RWPE2 (cell line): ENCODE results near the gene WDR36.
A peak's percentile ranks its signal among the peaks of the same experiment; 100 is the strongest.

Source experiments
- ATAC-seq: fragments of 200-7000 bp; cut with Tn5 transposase; 3 replicates; pipeline ENCODE4 v1.9.1; 2021; ENCODE audit warnings: low read depth
- DNase-seq: peaks from one replicate; pipeline ENCODE4 v3.0.0-alpha.2; 2020; ENCODE audit warnings: low spot score
- H3K27ac ChIP-seq: fragments of 450-650 bp; 2 replicates; pipeline ENCODE4 v1.5.1; 2017; ENCODE audit warnings: mild to moderate bottlenecking; ENCODE audit not compliant: poor library complexity, severe bottlenecking
- H3K27me3 ChIP-seq: fragments of 250-450 bp; sonication (Bioruptor Pico); 2 replicates; pipeline ENCODE4 v1.5.1; 2021; ENCODE audit warnings: mild to moderate bottlenecking, moderate library complexity; ENCODE audit not compliant: insufficient read depth, poor library complexity, severe bottlenecking
- H3K36me3 ChIP-seq: fragments of 250-450 bp; sonication (Bioruptor Pico); 2 replicates; pipeline ENCODE4 v1.5.1; 2020; ENCODE audit warnings: low read depth, mild to moderate bottlenecking, moderate library complexity
- H3K4me1 ChIP-seq: fragments of 250-450 bp; sonication (Bioruptor Pico); 2 replicates; pipeline ENCODE4 v1.5.1; 2021; ENCODE audit warnings: mild to moderate bottlenecking, moderate library complexity; ENCODE audit not compliant: insufficient read depth, poor library complexity, severe bottlenecking
- H3K4me3 ChIP-seq: fragments of 250-450 bp; sonication (Bioruptor Pico); 2 replicates; pipeline ENCODE4 v1.5.1; 2021; ENCODE audit warnings: mild to moderate bottlenecking, moderate library complexity; ENCODE audit not compliant: severe bottlenecking
- H3K9me3 ChIP-seq: fragments of 250-450 bp; sonication (Bioruptor Pico); 2 replicates; pipeline ENCODE4 v1.5.1; 2021; ENCODE audit warnings: mild to moderate bottlenecking, moderate library complexity; ENCODE audit not compliant: severe bottlenecking
- CTCF ChIP-seq: fragments of 450-650 bp; IDR thresholded peaks from one replicate; pipeline ENCODE4 v1.5.1; 2017; ENCODE audit warnings: mild to moderate bottlenecking, moderate library complexity; ENCODE audit not compliant: poor library complexity, severe bottlenecking

Gene WDR36

GRCh38 chr5:111061618-111062017 is 30.5 kb upstream of the WDR36 start:
- peak; percentile 38; the same call in 2 of the 3 replicates for ATAC-seq
- Histone ChIP-seq H3K4me1 (no peaks in the 10 kb centered on the region), H3K4me3 (no peak overlapping the region), H3K9me3 (peaks cover 4% of the 10 kb centered on the region), H3K27me3 (no peaks in the 10 kb centered on the region), H3K36me3 (no peaks in the 10 kb centered on the region), H3K27ac (no peak overlapping the region)
- DNase-seq: no peak
- TF ChIP-seq CTCF: no peak

GRCh38 chr5:111063709-111064322 is 28.3 kb upstream of the WDR36 start:
- ATAC-seq: peak; percentile 85
- TF ChIP-seq CTCF: peak; percentile 98
- Histone ChIP-seq H3K27ac (no peak overlapping the region), H3K9me3 (peaks cover 4% of the 10 kb centered on the region), H3K27me3 (no peaks in the 10 kb centered on the region), H3K4me1 (no peaks in the 10 kb centered on the region), H3K36me3 (no peaks in the 10 kb centered on the region), H3K4me3 (no peak overlapping the region)
- DNase-seq: no peak

- H3K27me3 ChIP-seq: no peaks in the 10 kb centered on the region
- no peak for TF ChIP-seq CTCF
- no peaks in the 10 kb centered on the region for H3K9me3 ChIP-seq
- no peak overlapping the region for H3K27ac ChIP-seq
- H3K36me3 ChIP-seq: no peaks in the 10 kb centered on the region
- DNase-seq (no peak), ATAC-seq (peak; percentile 31; the same call in 1 of the 3 replicates)
- H3K4me1 ChIP-seq: no peaks in the 10 kb centered on the region
- H3K4me3 ChIP-seq: no peak overlapping the region
Observed at GRCh38 chr5:111066261-111066938, 25.7 kb upstream of the WDR36 start.

- DNase-seq (no peak), ATAC-seq (no peak)
- no peaks in the 10 kb centered on the region for H3K9me3 ChIP-seq
- no peak overlapping the region for H3K4me3 ChIP-seq
- H3K27me3 ChIP-seq: no peaks in the 10 kb centered on the region
- H3K27ac ChIP-seq: no peak overlapping the region
- TF ChIP-seq CTCF: no peak
- no peaks in the 10 kb centered on the region for H3K4me1 ChIP-seq
- H3K36me3 ChIP-seq: no peaks in the 10 kb centered on the region
Observed at GRCh38 chr5:111068213-111068612, 23.9 kb upstream of the WDR36 start.

GRCh38 chr5:111069839-111070238 is 22.3 kb upstream of the WDR36 start:
- Histone ChIP-seq H3K27ac (no peak overlapping the region), H3K4me1 (peaks cover 10% of the 10 kb centered on the region), H3K4me3 (no peak overlapping the region), H3K9me3 (no peaks in the 10 kb centered on the region), H3K27me3 (no peaks in the 10 kb centered on the region), H3K36me3 (no peaks in the 10 kb centered on the region)
- DNase-seq (no peak), ATAC-seq (no peak)
- no peak for TF ChIP-seq CTCF
